ENCODE data around the gene MIPEP.
"Not testable (repeated sequence)": the region's sequence is repeated elsewhere in the genome, so short reads cannot be mapped to it uniquely, and the experiment has no call there.

The MIPEP gene
- 12.5 to 12.7 reads per million in 2 donors for total RNA-seq

- DNase-seq, result peak; percentile 82
Observed at GRCh38 chr13:23888658-23889614, at the start of gene MIPEP. Gene MIPEP (minus strand): TSS chr13:23889400. CDS start chr13:23889320, 80 bp downstream.

GRCh38 chr13:23934520-23934919 is 45.3 kb upstream of the MIPEP start:
- DNase-seq, result no peak

- no peak for DNase-seq
Observed at GRCh38 chr13:23928985-23929384, 39.8 kb upstream of the MIPEP start.

GRCh38 chr13:23923031-23923430 is 33.8 kb upstream of the MIPEP start:
- DNase-seq, result no peak

GRCh38 chr13:23922005-23922932 is 33.1 kb upstream of the MIPEP start:
- DNase-seq, result no peak

DNA sequence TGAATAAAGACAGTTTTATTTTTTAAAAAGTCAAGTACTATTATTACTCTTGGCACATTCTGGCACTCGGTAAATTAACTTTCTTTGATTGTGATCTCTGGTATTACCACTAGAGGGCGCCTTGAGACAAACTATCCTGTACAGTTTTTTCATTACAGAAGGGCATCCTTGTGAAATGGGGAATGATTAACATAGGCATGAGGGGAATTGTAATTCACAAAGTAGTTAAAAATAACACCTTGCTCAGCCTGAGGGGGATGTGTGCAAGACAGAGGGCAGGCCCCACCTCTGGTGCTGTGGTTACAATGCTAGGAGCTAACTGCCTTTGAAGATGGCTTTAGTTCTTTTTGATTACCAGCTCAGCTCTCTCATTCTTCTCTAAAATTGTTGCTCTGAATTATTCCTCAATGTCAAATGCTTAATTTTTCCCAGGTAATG is 32.3 kb upstream of the MIPEP start:
- no peak for DNase-seq

GRCh38 chr13:23919006-23919405 is 29.8 kb upstream of the MIPEP start:
- DNase-seq, result no peak

DNA sequence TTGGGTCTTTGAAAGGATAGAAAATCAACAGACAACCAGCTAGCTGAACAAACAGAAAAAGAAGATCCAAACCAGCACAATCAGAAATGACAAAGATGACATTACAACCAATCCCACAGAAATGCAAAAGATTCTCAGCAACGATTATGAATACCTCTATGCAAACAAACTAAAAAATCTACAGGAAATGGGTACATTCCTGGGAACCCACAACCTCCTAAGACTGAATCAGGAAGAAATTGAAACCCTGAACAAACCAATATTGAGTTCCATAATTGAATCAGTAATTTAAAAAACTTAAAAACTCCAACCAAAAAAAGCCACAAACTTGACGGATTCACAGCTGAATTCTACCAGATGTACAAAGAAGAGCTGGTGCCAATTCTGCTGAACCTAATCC is 29.0 kb upstream of the MIPEP start:
- DNase-seq, result no peak

DNA sequence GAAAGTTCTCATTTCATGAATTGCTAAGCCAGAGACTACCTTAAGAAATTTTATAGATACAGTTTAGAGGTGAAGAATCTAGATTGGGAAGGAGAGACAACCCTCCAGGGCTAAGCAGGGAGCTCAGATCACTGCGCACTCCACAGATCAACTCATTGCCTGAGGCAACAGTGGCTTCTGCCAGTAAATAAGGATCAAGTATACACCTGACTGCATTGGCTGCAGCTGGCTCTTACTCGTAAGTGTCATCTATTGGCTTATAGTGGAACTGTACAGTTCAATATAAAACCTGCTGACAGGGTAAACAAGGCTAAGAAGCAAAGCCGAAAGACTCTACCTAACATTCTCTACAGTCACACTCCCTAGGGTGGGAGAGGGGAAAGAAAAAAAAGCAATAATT is 26.1 kb upstream of the MIPEP start:
- DNase-seq, result no peak

DNA sequence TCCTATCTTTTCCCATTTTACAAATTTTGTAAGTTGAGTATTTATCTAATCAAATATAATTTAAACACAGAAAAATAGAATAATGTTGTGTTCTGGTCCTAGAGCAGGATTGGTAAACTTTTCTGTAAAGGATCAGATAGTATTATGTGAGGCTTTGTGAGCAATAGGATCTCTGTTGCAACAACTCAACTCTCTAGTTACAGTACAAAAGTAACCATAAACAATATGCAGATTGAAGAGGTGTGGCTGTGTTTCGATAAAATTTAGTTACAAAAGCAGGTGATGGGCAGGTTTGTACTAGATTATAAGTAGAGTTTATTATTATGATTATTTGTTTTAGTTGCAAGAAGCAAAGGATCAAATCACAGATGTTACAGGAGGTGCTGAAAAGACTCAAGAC is 23.3 kb upstream of the MIPEP start:
- no peak for DNase-seq

- no peak for DNase-seq
Observed at GRCh38 chr13:23909606-23910005, 20.4 kb upstream of the MIPEP start.

- no peak for DNase-seq
Observed at GRCh38 chr13:23905766-23906165, 16.6 kb upstream of the MIPEP start.

- no peak for DNase-seq
Observed at GRCh38 chr13:23903906-23904280, 14.7 kb upstream of the MIPEP start.

- DNase-seq, result no peak
Observed at GRCh38 chr13:23902975-23903905, 14.0 kb upstream of the MIPEP start.

- DNase-seq, result no peak
Observed at GRCh38 chr13:23901365-23901764, 12.2 kb upstream of the MIPEP start.

DNA sequence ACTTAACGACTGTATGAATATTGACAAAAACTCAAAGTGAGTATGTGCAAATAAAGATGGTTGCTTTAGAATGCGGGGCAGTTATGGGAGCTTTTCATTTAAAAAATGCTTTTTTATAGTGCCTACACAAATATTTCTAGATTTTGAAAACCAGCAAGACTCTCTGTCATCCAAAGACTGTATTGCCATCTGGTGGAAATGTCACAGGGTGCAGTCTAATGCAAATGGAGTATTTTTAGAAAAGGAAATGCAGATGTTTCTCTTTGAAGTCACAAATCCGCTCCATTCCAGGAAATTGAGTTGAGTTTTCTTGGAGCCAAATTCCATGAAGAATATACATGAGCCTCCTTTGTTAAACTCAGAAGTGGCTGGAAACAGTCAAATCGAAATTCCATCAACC is 10.4 kb upstream of the MIPEP start:
- DNase-seq, result no peak

DNA sequence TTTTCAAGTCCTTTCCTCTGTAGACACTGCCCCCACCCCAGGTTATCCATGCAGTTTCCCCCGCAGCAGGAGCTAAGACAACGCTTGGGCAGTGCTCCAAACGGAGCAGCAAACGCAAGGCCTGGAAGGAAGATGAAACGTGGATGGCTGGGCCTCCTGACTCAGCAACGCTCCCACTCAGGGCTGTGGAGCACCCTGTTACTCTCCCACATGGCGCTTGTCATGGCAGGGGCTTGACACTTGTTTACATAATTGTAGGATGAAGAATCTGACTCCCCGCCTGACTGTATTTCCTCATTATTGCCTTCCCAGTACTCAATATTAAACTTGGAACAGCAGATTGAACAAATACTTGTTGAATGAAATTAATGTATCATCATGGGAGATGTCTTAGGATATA is 8.9 kb upstream of the MIPEP start:
- DNase-seq, result no peak

- DNase-seq, result not testable (repeated sequence)
Observed at GRCh38 chr13:23897452-23897919, 8.3 kb upstream of the MIPEP start, which contains the start of gene C1QTNF9B. Gene C1QTNF9B (minus strand): TSS chr13:23897502.

- DNase-seq, result not testable (repeated sequence)
Observed at GRCh38 chr13:23894746-23895145, 5.5 kb upstream of the MIPEP start.

DNA sequence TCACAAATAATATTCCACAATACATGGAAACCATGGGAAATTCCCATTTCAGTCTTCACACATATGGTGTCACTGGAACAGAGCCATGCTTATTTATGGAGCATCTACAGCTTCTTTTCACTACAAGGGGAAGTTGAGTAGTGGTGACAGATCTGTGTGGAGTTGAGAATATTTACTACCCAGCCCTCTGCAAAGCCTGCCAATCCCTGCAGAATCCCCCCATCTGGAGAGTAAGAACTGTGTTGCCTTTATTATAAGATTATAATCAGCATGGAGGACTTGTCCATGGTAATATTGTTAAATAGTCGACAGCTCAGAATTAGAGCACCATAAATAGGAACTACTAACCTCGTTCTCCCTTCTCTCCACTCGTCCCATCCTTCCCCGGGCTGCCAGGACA is 4.6 kb upstream of the MIPEP start:
- not testable (repeated sequence) for DNase-seq

- DNase-seq, result no peak
Observed at GRCh38 chr13:23889615-23890607, 711 bp upstream of the MIPEP start.
